ENCODE results near the gene CACNB2.

GRCh38 chr10:18254692-18255091 is 114.5 kb downstream of the CACNB2 start:
- no peak for TF ChIP-seq JUN (IDR thresholded peaks at IDR 0.05; ENCODE audit: borderline replicate concordance, insufficient read depth, insufficient read length, low read depth)
- no peak for TF ChIP-seq CTCF (IDR thresholded peaks at IDR 0.05; ENCODE audit: extremely low read depth in 1 of 2, insufficient read depth in 1 of 2, low read depth in 1 of 2, low read length in 2 of 2)
- no peak for TF ChIP-seq POLR2AphosphoS5 (IDR thresholded peaks at IDR 0.05; ENCODE audit: insufficient read depth, low read depth, low read length)

All from endothelial cell of umbilical vein (primary cell).